ENCODE results near the gene KLK7.

Gene KLK7

DNA sequence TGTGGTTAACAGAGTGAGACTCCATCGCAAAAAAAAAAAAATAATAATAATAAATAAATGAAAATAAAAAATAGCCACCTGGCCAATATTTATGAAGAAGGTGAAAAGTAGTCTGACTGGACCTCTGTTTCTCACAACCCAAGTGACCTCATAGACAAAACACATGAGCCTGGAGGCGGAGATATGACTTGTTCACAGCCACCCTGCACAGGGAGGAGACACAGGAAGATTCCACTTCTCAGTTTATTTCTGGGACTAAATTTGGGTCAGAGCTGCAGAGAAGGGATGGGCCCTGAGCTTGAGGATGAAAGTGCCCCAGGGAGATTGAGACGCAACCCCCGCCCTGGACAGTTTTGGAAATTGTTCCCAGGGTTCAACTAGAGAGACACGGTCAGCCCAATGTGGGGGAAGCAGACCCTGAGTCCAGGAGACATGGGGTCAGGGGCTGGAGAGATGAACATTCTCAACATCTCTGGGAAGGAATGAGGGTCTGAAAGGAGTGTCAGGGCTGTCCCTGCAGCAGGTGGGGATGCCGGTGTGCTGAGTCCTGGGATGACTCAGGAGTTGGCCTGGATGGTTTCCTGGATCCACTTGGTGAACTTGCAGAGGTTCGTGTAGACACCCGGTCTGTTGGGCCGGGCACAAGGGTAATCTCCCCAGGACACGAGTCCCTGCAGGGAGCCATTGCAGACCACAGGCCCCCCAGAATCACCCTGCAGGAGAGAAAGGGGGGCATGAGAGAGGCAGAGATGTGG is 40.5 kb downstream of the KLK7 start:
- no peak overlapping the region for H3K9ac ChIP-seq (ENCODE audit: low read length)
- no peaks in the 10 kb centered on the region for H3K36me3 ChIP-seq (ENCODE audit: control insufficient read depth, insufficient read depth, low read length)
- no peaks in the 10 kb centered on the region for H3K4me1 ChIP-seq (ENCODE audit: control insufficient read depth, insufficient read depth, low read length)
- no peaks in the 10 kb centered on the region for H3K27me3 ChIP-seq (ENCODE audit: control insufficient read depth, insufficient read depth, low read length)
- no peak overlapping the region for H3K4me3 ChIP-seq (ENCODE audit: low read length)
- H3K9me3 ChIP-seq (ENCODE audit: control insufficient read depth, low read length) = no peaks in the 10 kb centered on the region

DNA sequence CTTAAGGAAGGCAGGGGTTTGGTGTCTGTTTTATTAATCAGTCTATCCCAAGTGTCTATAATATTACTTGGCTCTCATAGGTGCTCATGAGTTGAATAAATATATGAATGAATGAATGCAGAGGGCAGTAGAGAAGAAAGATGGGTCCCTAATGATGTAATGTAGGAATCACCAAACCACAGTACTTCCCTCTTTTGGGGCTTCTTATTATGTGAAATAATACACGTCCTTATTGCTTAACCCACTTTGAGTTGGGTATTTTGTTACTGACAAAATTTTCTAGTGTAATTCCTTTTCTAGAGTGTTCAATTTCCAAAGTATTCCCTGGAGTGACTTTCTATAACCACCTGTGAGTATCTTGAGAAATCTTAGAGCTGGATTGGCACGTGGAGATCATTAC is 44.1 kb downstream of the KLK7 start:
- Histone ChIP-seq H3K4me3 (ENCODE audit: low read length) (no peak overlapping the region), H3K27me3 (ENCODE audit: control insufficient read depth, insufficient read depth, low read length) (no peaks in the 10 kb centered on the region), H3K9me3 (ENCODE audit: control insufficient read depth, low read length) (no peaks in the 10 kb centered on the region), H3K9ac (ENCODE audit: low read length) (no peak overlapping the region), H3K36me3 (ENCODE audit: control insufficient read depth, insufficient read depth, low read length) (no peaks in the 10 kb centered on the region), H3K4me1 (ENCODE audit: control insufficient read depth, insufficient read depth, low read length) (no peaks in the 10 kb centered on the region)

DNA sequence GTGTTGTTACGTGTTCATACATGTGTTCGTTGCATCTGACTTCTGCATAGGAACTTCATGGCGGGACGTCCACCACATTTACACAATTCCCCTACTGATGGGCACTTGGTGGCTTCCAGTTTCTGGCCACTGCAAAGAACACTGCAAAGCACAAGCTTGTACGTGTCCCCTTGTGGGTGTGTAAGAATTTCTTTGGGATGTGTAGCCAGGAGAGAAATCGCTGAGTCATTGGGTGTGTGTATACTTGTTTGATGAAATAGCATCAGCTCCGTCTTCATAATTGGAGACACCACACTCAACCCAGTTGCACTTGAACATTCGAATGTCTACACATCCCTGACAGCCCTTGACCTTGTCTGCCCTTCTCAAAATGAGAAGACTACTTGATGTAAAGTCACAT is 50.1 kb downstream of the KLK7 start:
- no peaks in the 10 kb centered on the region for H3K4me1 ChIP-seq (ENCODE audit: control insufficient read depth, insufficient read depth, low read length)
- H3K27me3 ChIP-seq (ENCODE audit: control insufficient read depth, insufficient read depth, low read length) = peaks cover 3% of the 10 kb centered on the region

DNA sequence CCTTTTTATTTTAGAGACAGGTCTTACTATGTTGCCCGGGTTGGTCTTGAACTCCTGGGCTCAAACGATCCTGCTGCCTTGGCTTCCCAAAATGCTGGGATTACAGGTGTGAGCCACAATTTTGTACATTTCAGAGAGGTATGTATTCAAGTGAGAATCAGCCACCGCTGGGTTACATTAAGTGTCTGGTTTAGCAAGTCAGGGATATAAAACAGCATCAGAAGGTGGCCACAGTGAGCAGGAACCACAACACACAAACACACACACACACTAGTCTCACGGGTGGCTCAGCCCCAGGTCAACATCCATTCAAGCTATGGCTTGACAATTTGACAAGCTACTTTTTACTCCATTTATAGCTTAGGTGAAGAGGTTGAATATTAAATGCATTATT is 51.0 kb downstream of the KLK7 start:
- Histone ChIP-seq H3K4me3 (ENCODE audit: low read length) (no peak overlapping the region), H3K4me1 (ENCODE audit: control insufficient read depth, insufficient read depth, low read length) (no peaks in the 10 kb centered on the region), H3K9me3 (ENCODE audit: control insufficient read depth, low read length) (no peaks in the 10 kb centered on the region), H3K9ac (ENCODE audit: low read length) (no peak overlapping the region), H3K27me3 (ENCODE audit: control insufficient read depth, insufficient read depth, low read length) (peaks cover 5% of the 10 kb centered on the region), H3K36me3 (ENCODE audit: control insufficient read depth, insufficient read depth, low read length) (no peaks in the 10 kb centered on the region)

More for the DNA sequence above, 50.1 kb downstream of the KLK7 start:
- Histone ChIP-seq H3K9ac (ENCODE audit: low read length) (no peak overlapping the region), H3K9me3 (ENCODE audit: control insufficient read depth, low read length) (no peaks in the 10 kb centered on the region), H3K36me3 (ENCODE audit: control insufficient read depth, insufficient read depth, low read length) (no peaks in the 10 kb centered on the region), H3K4me3 (ENCODE audit: low read length) (no peak overlapping the region)

DNA sequence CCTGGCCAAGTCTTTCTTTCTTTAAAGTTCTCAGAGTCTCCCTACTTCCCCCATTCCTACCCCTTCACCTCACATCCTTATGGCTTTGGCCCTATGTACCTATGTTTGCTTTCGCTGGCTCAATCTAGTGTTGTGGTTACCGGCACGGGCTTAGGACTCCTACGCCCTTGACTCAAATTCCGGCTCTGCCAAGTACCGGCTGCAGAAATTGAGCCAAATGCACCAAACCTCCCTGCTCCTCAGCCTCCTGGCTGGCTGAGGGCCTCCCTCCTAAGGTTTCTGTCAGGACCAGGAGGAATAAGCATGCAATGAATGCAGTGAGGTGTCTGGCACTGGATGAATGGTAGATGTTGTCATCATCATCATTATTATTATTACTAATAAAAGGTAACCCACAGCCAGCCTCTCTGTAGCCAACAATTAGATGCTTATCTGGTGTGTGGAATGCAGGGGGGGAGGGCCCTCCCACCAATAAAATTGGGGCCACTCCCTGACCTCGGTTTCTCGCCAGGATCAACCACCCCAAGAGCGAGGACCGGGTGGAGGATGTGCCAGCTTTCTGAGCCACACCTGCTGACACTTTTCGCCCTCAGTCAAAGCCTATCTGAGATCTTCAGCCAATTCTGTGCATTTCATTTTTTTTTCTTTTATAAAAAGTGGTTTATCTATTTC is 51.6 kb downstream of the KLK7 start:
- H3K27me3 ChIP-seq (ENCODE audit: control insufficient read depth, insufficient read depth, low read length) = peaks cover 7% of the 10 kb centered on the region
- no peaks in the 10 kb centered on the region for H3K36me3 ChIP-seq (ENCODE audit: control insufficient read depth, insufficient read depth, low read length)
- no peaks in the 10 kb centered on the region for H3K9me3 ChIP-seq (ENCODE audit: control insufficient read depth, low read length)
- no peaks in the 10 kb centered on the region for H3K4me1 ChIP-seq (ENCODE audit: control insufficient read depth, insufficient read depth, low read length)
- H3K9ac ChIP-seq (ENCODE audit: low read length) = no peak overlapping the region
- no peak overlapping the region for H3K4me3 ChIP-seq (ENCODE audit: low read length)

DNA sequence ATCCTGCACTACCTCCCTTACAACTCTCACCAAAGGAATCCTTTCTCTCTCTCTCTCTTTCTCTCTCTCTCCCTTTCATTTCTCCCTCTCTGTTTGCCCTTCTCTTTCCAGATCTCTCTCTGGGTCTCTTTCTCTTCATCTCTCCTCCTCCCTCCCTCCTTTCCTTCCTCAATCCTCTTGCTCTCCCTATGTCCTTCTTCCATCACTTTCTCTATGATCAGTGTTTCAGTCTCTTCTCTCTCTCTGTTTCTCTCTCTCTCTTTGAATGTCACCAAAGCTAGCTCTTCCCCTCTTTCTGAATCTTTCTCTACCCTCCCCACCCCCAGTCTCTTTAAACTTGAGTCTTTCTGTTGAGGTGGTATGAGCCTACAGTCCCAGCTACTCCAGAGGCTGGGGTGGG is 52.7 kb downstream of the KLK7 start:
- Histone ChIP-seq H3K9ac (ENCODE audit: low read length) (no peak overlapping the region), H3K4me3 (ENCODE audit: low read length) (no peak overlapping the region), H3K36me3 (ENCODE audit: control insufficient read depth, insufficient read depth, low read length) (no peaks in the 10 kb centered on the region), H3K9me3 (ENCODE audit: control insufficient read depth, low read length) (no peaks in the 10 kb centered on the region), H3K4me1 (ENCODE audit: control insufficient read depth, insufficient read depth, low read length) (no peaks in the 10 kb centered on the region), H3K27me3 (ENCODE audit: control insufficient read depth, insufficient read depth, low read length) (peaks cover 7% of the 10 kb centered on the region)

DNA sequence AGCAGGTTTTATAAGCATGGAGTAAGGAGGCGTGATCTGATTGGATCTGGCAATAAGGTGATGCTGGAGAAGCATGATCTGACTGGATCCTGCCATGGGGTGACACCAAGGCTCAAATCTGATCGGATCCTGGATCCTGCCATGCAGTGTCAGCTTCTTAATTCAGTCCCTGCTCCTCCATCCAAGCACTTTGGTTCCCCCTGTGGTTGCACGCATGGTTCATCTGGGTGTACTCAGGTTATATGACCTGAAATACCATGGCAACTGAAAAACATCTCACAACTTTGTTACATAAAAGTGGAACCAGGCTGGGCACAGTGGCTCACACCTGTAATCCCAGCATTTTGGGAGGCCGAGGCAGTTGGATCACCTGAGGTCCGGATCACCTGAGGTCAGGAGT is 54.9 kb downstream of the KLK7 start:
- no peak overlapping the region for H3K4me3 ChIP-seq (ENCODE audit: low read length)
- peaks cover 7% of the 10 kb centered on the region for H3K27me3 ChIP-seq (ENCODE audit: control insufficient read depth, insufficient read depth, low read length)
- no peaks in the 10 kb centered on the region for H3K36me3 ChIP-seq (ENCODE audit: control insufficient read depth, insufficient read depth, low read length)
- H3K9ac ChIP-seq (ENCODE audit: low read length) = no peak overlapping the region
- no peaks in the 10 kb centered on the region for H3K9me3 ChIP-seq (ENCODE audit: control insufficient read depth, low read length)
- no peaks in the 10 kb centered on the region for H3K4me1 ChIP-seq (ENCODE audit: control insufficient read depth, insufficient read depth, low read length)

All from mucosa of stomach (tissue), 1 donor.